GM18511 (cell line): ENCODE measurements around the gene UGGT2.
"Not testable (repeated sequence)": the region's sequence is repeated elsewhere in the genome, so short reads cannot be mapped to it uniquely, and the experiment has no call there.

ENCODE experiments used
- ATAC-seq: cut with Tn5 transposase; IDR thresholded peaks from one replicate; pipeline ENCODE4 v1.9.1; 2021; ENCODE audit warnings: mild to moderate bottlenecking, moderate library complexity; ENCODE audit not compliant: unreplicated experiment

Gene UGGT2

DNA sequence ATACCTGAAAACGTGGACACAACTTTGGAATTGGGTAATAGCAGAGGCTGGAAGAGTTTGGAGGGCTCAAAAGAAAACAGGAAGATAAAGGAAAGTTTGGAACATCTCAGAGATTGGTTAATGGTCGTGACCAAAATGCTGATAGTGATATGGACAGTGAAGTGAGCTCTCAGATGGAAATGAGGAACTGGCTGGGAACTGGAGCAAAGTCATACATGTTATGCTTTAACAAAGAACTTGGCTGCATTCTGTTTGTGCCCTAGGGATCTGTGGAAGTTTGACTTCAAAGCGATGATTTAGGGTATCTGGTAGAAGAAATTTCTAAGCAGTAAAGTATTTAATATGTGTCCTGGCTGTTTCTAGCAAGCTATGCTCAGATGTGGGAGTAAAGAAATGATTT lies 240.1 kb downstream of the UGGT2 start:
- no peak for ATAC-seq

DNA sequence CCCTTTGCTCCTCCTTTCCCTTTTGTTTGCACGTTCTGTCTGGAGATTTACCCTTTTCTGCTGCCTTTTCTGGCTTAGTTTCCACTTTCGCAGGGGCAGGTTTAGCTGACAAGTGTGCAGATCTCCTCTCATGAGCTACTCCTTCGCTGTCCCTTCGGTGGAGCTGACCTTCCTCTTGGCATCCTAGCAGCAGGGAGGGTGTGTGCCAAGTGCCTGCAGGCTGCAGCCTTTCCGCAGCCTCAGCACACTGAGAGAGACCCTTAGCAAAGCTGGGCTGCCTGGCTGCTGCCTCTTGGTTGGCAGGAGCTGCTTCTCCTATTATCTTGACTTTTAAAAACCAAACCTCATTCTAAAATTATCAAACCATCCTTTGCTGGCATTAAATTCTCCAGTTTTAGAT lies 243.8 kb downstream of the UGGT2 start:
- ATAC-seq, result no peak

DNA sequence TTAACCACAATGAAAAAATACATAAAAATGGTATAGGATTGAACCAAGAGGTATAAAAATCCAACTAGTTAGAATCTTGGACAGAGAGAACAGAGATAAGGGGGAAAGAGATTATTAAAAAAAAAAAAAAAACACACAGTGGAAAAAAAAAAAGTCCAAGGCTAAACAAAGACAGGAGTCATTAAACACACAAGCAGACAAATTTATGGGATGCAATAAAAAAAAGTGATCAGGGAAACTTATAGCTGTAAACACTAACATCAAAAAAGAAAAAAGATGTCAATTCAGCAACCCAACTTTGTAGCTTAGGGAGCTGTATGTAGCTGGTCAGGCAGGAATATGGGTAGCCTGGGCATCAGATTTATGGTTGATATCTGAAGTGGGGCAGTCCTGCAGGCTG lies 247.3 kb downstream of the UGGT2 start:
- ATAC-seq, result no peak

DNA sequence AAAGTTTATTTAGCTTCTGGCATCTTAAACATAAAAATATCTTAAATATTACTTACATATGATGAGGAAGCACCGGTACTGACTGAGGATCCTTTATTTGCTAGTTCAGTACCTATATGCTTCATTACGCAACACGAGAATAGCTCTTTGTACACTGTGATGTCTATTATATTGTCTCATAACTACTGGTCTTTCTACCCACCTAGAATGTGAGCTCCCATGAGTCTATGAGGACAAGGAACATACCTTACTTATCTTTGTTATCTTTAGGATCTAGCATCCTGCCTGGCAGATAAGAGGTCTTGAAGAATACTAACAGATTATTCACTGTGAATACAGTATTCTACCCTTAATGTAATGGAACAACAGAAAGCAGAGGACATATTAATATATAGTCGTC lies 251.4 kb downstream of the UGGT2 start:
- ATAC-seq, result no peak

DNA sequence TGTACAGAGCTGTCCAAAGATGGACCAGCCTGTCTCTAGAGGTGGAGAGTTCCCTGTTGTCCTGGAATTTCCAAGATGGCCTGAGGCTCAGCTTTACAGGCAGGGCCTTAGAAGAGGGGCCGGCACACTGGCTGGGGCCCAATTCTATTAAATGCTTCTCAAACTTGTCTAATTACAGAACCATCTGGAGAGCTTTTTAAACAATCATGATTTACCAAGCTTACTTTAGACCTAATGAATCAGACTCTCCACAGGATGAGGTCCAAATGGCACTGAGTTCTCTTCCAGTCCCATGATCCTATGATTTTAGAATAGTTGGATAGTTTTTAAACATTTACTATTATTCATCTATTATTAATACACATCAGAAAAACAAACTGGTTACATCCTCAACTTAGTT lies 252.8 kb downstream of the UGGT2 start:
- ATAC-seq, result no peak

DNA sequence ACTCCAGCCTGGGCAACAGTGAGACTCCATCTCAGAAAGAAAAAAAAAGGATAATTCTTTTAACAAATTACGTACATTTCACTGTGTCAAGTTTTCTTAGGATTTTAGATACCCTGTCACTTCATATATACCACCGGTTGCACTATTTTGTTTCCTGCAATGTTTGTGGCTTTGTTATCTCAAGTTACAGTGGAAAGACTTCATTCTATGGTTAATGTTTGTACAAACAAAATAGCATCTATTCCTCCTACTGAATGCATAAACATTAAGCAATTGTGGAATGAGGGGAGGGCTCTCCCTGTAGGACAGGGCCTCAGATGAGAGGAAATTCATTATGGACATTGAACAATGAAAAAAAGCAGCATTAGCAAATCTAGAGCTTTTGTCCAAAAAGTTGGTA lies 256.2 kb downstream of the UGGT2 start:
- no peak for ATAC-seq

DNA sequence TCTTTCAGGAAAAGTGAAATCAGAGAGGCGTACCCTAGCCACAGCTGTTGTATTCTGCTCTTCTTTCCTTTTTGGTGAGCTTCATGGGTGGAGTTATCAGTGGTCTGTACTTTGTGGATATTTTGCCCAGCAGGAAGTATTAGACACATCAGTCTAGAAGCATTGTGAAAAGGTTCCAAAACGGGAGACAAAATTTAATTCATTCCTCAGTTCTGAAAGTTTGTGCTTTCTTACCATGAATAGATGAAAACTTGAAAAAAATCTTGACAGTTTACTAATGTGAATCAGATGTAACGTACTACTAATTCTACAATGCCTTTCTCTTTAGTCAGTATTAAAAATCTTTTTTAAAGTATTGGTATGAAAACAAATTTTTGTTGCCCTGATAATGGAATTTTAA lies 259.4 kb downstream of the UGGT2 start:
- no peak for ATAC-seq

DNA sequence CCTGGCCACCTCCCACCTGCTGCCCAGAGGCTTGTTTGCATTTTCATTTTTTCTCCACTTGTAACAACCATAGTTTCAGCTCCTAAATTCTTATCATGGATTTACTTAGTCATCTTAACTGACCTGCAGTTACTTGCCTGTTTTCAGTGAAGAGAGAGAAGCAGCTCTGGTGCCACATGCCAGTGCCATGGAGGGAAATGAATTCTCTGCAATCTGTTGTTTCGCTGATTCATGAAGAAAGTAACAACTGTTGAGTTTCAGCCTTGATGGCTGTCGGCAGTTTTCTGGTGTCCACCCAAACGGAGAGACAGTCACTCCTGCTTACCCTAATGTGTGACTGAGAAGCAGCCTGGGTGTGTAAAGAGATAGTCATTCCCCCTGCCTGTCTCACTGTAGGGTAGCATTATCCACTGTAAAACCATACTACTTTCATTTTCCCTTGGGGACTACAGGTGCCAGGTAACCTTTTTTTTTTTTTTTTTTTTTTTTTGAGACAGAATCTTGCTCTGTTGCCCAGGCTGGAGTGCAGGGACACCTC lies 260.1 kb downstream of the UGGT2 start:
- ATAC-seq, result no peak

DNA sequence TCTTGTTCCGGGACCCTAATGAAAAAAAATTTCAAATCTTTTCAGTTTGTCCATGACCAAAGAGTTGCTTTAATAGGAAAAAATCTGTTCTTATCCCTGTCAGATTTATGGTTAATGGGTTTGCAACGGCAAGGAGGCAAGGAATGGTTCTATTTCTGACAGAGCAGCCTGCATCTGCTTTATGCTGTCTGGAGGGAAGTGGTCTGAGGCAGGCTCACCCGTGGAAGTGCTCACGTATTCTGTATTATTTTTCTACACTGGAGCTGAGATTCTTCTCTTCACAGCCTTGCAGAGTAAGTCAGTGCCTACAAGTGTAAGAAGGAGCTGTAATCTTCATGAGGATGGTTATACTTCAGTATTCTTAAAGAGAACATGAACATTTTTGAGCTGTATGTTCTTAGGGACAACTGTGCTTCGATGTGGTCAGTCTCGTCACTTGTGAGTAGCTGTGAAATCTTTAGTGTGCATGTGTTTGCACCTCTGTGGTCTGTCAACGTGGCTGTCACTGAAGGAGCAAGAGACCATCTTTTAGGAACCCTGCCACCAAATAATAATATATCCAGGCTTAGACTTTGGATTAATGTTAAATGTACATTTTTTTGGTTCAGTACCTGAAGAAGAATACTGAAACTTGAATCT lies 262.0 kb downstream of the UGGT2 start:
- ATAC-seq, result no peak

DNA sequence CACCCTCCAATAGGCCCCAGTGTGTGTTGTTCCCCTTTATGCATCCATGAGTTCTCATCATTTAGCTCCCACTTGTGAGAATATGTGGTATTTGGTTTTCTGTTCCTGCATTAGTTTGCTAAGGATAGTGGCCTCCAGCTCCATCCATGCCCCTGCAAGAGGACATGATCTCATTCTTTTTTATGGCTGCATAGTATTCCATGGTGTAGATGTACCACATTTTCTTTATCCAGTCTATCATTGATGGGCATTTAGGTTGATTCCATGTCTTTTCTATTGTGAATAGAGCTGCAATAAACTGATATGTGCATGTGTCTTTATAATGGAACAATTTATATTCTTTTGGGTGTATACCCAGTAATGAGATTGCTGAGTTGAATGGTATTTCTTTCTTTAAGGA lies 263.9 kb downstream of the UGGT2 start:
- not testable (repeated sequence) for ATAC-seq

DNA sequence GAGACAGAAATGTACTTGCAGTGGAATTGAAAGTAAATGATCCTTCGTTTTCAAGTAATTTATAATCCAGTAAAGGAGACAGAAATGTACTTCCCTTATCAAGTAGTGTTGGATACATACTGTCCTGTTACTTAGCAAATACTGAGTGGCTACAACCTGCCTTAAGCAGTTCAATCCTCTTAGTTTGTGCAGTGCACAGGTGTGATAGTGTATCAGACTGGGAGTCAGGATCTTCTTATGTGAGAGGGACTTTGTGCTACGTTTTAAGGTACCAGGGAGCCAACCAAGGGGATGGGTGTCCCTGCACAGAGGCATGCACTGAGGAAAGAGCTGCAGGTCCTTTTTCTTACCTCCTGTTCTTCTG lies 265.1 kb downstream of the UGGT2 start:
- ATAC-seq, result no peak

DNA sequence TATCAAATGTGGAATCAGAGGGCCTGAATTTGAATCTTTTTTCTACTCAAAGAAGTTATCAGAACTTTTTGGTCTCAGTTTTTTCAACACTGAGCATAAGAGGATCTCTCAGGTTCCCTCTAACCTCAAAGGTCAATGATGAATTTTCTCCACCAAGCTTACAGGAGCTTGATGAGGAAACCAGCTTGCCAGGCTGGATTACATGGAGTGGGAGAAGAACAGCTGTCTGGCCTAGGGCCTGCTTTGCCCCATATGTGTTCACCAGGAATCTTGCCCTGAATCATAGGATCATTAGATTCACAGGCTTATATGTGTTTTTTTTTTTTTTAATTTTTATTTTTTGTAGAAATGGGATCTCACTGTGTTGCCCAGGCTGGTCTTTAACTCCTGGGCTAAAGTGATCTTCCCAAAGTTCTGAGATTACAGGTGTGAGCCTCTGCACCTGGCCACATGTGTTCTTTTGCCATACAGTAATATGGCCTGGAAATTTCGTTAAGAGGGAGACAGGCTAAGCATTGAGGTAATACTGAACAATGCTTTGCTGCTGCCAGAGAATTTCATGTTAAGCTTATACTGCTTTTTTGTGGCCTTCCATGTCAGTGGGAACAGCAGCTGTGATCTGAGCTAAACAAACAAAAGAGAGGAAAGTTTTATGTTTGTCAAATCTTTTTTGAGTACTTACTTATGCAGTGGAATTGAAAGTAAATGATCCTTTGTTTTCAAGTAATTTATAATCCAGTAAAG lies 265.7 kb downstream of the UGGT2 start:
- ATAC-seq, result no peak

DNA sequence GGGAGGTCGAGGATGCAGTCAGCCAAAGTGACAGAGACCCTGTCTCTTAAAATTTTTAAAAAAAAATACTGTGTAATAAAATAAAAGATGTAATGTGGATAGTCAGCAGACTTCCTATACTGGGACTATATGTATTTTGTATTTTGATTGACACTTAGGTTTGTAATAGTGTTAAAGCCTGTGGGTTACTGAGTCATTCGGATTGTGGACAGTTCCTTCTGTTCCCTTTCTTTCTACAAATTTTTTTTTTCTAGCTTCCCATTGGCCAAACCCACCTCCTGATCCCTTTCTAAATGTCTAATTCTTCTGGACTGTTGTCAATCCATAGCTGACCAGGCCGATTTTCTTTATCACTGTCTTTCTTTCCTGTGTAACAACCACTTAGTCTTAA lies 268.3 kb downstream of the UGGT2 start:
- no peak for ATAC-seq

DNA sequence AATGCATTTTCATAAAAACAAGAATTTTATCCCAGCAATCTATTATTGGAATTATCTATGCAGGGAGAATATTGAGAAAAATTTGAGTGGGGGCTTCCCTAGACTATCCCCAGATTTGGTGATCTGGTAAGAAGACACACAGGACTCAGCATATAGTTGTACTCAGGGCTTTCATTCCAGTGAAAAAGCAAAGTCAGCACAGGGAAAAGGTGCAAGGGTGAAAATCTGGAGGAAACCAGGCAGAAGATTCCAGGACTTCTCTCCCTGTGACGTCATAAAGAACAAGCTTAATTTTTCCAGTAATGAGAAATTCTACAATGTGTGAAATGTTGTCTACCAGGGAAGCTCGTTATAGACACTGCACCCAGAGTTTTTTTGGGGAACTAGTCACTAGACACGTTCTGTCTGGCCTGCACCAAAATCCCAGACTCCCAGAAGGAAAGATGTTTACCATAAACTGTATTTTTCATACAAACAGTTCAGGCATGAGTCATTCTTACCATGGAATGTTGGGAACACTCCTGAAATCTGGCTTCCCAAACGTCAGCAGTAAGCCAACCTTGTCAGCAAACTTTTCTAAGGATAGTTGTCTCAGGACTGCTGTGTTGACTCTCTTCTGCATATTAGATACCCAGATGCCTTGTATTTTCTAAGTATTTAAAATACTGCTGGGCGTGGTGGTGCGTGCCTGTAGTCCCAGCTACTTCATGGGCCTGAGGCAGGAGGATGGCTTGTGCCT lies 268.9 kb downstream of the UGGT2 start:
- ATAC-seq, result no peak

DNA sequence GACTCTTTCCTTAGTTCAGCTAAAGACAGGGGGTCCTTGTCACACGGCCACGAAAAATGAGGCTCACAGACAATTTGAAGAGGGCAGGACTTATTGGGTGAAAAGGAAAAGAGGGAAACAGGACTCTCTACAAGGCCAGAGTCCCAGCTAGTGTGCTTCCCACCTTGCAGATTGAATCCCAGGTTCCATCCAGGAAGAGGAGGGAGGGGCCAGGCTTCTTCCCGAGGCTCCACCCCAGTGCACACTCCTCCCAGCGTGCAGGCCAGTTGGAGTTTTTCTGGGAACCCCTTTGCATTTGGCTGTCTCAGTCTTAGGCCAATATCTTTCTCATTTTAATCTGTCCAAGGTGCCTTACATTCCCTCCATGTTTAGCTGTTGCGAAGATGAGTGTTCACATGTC lies 269.5 kb downstream of the UGGT2 start:
- no peak for ATAC-seq

DNA sequence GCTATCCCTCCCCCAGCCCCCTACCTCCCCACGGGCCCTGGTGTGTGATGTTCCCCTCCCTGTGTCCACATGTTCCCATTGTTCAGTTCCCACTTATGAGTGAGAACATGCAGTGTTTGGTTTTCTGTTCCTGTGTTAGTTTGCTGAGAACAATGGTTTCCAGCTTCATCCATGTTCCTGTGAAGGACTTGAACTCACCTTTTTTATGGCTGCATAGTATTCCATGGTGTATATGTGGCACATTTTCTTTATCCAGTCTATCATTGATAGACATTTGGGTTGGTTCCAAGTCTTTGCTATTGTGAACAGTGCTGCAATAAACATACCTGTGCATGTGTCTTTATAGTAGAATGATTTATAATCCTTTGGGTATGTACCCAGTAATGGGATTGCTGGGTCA lies 271.3 kb downstream of the UGGT2 start:
- ATAC-seq, result not testable (repeated sequence)

DNA sequence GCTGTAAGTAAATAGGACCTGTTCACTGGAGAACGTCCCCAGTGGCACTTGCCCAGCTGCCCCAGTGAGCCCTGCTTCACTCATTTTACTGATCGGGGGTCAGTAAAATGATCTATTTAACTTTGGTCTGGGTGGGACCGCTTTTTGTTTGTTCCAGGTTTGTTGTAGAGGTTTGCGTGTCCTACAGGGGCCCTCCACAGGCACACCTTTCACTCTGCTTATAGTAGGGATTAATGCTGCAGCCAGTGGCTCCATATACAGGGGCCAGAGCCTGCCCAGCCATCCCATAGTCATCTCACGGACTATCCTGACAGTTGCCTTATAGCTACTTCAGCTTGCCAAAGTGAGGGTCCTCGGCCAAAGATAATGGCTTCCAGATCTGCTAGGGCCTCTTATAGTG lies 272.2 kb downstream of the UGGT2 start:
- ATAC-seq, result no peak

DNA sequence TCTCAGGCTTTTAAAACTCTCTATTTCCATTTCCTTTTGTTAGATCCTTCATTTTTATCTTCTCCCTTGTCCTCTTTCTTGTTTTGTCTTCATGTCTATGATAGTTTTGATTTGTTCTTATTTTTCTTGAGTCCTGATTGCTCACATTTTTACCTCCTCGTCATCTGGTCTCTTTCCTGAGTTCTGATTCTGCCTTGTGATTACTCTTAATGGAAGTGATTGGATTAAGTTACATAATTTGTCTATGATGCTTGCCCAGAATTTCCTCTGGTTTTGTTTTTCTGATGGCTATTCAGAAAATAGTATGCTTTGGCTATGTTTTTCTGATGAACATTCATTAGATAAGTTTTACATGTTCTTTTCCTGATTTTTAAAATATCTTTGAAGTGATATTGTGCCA lies 273.7 kb downstream of the UGGT2 start:
- ATAC-seq, result no peak

DNA sequence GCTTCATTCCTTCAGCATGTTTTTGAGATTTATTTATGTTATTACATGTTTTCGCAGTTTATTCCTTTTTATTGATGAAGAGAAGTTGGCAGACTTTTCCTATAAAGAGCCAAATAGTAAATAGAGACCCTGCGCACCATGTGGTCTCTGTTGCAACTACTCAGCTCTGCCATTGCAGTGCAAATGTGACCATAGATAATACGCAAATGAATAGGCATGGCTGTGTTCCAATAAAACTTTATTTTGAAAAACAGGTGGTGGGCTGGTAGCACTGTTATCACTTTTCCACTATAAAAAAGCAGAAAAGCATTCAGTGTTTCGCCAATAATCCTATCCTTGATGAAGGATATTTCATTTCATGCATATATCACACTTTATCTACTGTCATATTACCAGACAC lies 281.3 kb downstream of the UGGT2 start:
- no peak for ATAC-seq

DNA sequence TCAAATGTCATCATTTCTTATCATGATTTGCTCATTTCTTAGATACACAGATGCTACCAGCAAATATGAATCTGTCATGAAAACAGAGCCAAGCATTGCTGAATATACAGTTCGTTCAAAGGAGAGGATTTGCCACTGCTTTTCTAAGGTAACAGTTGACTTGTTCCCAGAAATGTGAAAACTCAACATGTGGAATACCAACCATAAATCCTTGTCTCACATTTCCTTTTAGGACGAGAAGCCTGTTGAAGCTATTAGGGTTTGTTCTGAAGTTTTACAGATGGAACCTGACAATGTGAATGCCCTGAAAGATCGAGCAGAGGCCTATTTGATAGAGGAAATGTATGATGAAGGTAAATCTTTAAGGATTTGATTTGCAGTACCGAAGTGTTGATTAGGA lies 289.6 kb downstream of the UGGT2 start:
- ATAC-seq, result no peak

DNA sequence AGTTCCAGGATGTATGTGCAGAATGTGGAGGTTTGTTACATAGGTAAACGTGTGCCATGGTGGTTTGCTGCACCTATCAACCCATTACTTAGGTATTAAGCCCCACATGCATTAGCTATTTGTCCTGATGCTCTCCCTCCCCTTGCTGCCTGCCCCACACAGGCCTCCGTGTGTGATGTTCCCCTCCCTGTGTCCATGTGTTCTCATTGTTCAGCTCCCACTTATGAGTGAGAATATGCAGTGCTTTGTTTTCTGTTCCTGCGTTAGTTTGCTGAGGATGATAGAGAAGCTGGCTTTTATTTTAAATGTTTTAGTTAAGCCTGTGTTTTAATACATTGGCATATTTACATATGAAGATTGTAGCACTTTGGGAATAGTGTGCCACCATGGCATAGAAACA lies 290.6 kb downstream of the UGGT2 start:
- not testable (repeated sequence) for ATAC-seq

DNA sequence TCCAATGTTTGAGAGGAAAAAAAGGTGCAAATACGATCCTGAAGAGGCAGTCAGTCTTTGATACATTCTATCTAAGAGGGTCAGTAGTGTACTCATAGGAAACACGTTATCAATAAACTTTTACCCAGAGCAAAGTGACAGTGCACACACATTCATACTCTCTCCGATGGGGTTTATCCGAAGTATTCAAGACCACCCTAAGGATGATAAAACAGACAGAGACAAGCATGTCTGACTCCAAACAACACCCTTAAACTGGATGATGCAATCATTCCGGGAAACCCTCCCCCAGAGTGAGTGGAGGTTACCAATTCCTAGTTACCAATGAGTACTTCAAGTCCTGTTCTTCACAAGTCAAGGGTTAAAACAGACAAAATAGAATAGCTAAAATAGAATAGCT lies 297.1 kb downstream of the UGGT2 start:
- ATAC-seq, result no peak
